Measurements from ENCODE around the gene CABYR. TPM values are rescaled to one million over a fixed set of nuclear protein-coding genes. Genes with fewer than 3 reads are reported as not detected.
"Not testable (repeated sequence)": the region's sequence is repeated elsewhere in the genome, so short reads cannot be mapped to it uniquely, and the experiment has no call there.

Gene CABYR
- polyA plus RNA-seq, 1 of the 3 experiments (the other 2 are of a cell fraction) = 15.2 TPM

GRCh38 chr18:24149591-24149990, 10.7 kb downstream of the CABYR start:
- H3K9me3 ChIP-seq; H3K27ac ChIP-seq (ENCODE audit: low read depth in 2 of 2, low read length in 1 of 2); H2AFZ ChIP-seq (ENCODE audit: low read depth); H3K4me1 ChIP-seq (ENCODE audit: control insufficient read depth in 1 of 2, insufficient read depth in 2 of 2, low read depth in 1 of 2, low read length in 1 of 2); DNase-seq; H3K27me3 ChIP-seq (ENCODE audit: insufficient read depth); H3K79me2 ChIP-seq (ENCODE audit: insufficient read depth); CTCF ChIA-PET; H4K20me1 ChIP-seq (ENCODE audit: insufficient read depth); H3F3A ChIP-seq (replicated peaks; ENCODE audit: insufficient read depth); H3K9me2 ChIP-seq; H3K9ac ChIP-seq; H3K4me2 ChIP-seq; H3K4me3 ChIP-seq (ENCODE audit: low read depth in 2 of 2, low read length in 1 of 2): not testable (repeated sequence)
- WGBS (ENCODE audit: low lambda C conversion rate) = 100% methylated on average over 1 of the region's 28 CpGs
- POLR2A ChIA-PET = interaction anchor here (1.3 kb wide), 1 partner anchor 11 kb away, joined by 4 read pairs; the partner anchor contains the start of gene CABYR
- peaks cover 21 to 22% of the 10 kb centered on the region in 2 experiments for H3K36me3 ChIP-seq (replicated peaks in 1 of 2; ENCODE audit: control insufficient read depth in 1 of 2, insufficient read depth in 2 of 2, low read length in 1 of 2)

- Histone ChIP-seq H3K4me1 (ENCODE audit: control insufficient read depth in 1 of 2, insufficient read depth in 2 of 2, low read depth in 1 of 2, low read length in 1 of 2) (no peaks in the 10 kb centered on the region; a peak in 1 of 4 replicates), H4K20me1 (ENCODE audit: insufficient read depth) (no peaks in the 10 kb centered on the region), H3K9me2 (no peaks in the 10 kb centered on the region), H3K36me3 (replicated peaks in 1 of 2; ENCODE audit: control insufficient read depth in 1 of 2, insufficient read depth in 2 of 2, low read length in 1 of 2) (peaks cover 6 to 19% of the 10 kb centered on the region in 2 experiments), H3K9ac (no peak overlapping the region), H2AFZ (ENCODE audit: low read depth) (no peak overlapping the region), H3F3A (replicated peaks; ENCODE audit: insufficient read depth) (no peaks in the 10 kb centered on the region), H3K4me3 (ENCODE audit: low read depth in 2 of 2, low read length in 1 of 2) (no peak overlapping the region), H3K27ac (ENCODE audit: low read depth in 2 of 2, low read length in 1 of 2) (no peak overlapping the region), H3K4me2 (no peak overlapping the region), H3K79me2 (ENCODE audit: insufficient read depth) (no peaks in the 10 kb centered on the region), H3K9me3 (no peaks in the 10 kb centered on the region), H3K27me3 (ENCODE audit: insufficient read depth) (no peaks in the 10 kb centered on the region)
- WGBS (ENCODE audit: low lambda C conversion rate) = 100% methylated on average over 3 of the region's 3 CpGs
- ChIA-PET POLR2A (no interaction called here), CTCF (interaction anchor here (1.1 to 2.2 kb wide), 2 partner anchors 15 to 23 kb away, joined by 3 to 10 read pairs; partner anchors contain the start of gene CABYR)
- TF ChIP-seq, protein P1, sequence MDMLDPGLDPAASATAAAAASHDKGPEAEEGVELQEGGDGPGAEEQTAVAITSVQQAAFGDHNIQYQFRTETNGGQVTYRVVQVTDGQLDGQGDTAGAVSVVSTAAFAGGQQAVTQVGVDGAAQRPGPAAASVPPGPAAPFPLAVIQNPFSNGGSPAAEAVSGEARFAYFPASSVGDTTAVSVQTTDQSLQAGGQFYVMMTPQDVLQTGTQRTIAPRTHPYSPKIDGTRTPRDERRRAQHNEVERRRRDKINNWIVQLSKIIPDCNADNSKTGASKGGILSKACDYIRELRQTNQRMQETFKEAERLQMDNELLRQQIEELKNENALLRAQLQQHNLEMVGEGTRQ (IDR thresholded peaks at IDR 0.05; ENCODE audit: borderline replicate concordance, low read depth, low read length) = no peak
- no peak for DNase-seq
Measured at GRCh38 chr18:24153397-24153796, 14.5 kb downstream of the CABYR start.

GRCh38 chr18:24157855-24158254, 19.0 kb downstream of the CABYR start:
- no peaks in the 10 kb centered on the region for H3F3A ChIP-seq (replicated peaks; ENCODE audit: insufficient read depth)
- H3K27ac ChIP-seq (ENCODE audit: low read depth in 2 of 2, low read length in 1 of 2) = no peak overlapping the region
- H3K9me3 ChIP-seq = no peaks in the 10 kb centered on the region
- CTCF ChIA-PET = interaction anchor here (1.5 kb wide), 1 partner anchor 19 kb away, joined by 5 read pairs; no protein-coding TSS in a partner anchor
- H4K20me1 ChIP-seq (ENCODE audit: insufficient read depth) = no peaks in the 10 kb centered on the region
- no peak for DNase-seq
- H3K4me1 ChIP-seq (ENCODE audit: control insufficient read depth in 1 of 2, insufficient read depth in 2 of 2, low read depth in 1 of 2, low read length in 1 of 2) = no peaks in the 10 kb centered on the region; a peak in 1 of 4 replicates
- H3K4me2 ChIP-seq = no peak overlapping the region
- TF ChIP-seq, protein P2, sequence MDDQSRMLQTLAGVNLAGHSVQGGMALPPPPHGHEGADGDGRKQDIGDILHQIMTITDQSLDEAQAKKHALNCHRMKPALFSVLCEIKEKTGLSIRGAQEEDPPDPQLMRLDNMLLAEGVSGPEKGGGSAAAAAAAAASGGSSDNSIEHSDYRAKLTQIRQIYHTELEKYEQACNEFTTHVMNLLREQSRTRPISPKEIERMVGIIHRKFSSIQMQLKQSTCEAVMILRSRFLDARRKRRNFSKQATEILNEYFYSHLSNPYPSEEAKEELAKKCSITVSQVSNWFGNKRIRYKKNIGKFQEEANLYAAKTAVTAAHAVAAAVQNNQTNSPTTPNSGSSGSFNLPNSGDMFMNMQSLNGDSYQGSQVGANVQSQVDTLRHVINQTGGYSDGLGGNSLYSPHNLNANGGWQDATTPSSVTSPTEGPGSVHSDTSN (IDR thresholded peaks at IDR 0.05) = no peak
- TF ChIP-seq TAF1 (IDR thresholded peaks at IDR 0.05; ENCODE audit: borderline replicate concordance, low read depth, low read length) (no peak), MXI1 (IDR thresholded peaks at IDR 0.05; ENCODE audit: low read depth, low read length) (no peak), YY1 (IDR thresholded peaks at IDR 0.05; ENCODE audit: low read depth) (no peak), SMC3 (IDR thresholded peaks at IDR 0.05; ENCODE audit: low read depth, low read length) (no peak)
- TF ChIP-seq, protein P3, sequence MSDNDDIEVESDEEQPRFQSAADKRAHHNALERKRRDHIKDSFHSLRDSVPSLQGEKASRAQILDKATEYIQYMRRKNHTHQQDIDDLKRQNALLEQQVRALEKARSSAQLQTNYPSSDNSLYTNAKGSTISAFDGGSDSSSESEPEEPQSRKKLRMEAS (IDR thresholded peaks at IDR 0.05; ENCODE audit: low read depth) = no peak
- no peak overlapping the region for H3K4me3 ChIP-seq (ENCODE audit: low read depth in 2 of 2, low read length in 1 of 2)
- no peaks in the 10 kb centered on the region for H3K9me2 ChIP-seq
- H3K9ac ChIP-seq = no peak overlapping the region
- no peak overlapping the region for H2AFZ ChIP-seq (ENCODE audit: low read depth)
- 93% methylated on average over 3 of the region's 3 CpGs for WGBS (ENCODE audit: low lambda C conversion rate)
- no peaks in the 10 kb centered on the region for H3K27me3 ChIP-seq (ENCODE audit: insufficient read depth)
- H3K36me3 ChIP-seq (replicated peaks in 1 of 2; ENCODE audit: control insufficient read depth in 1 of 2, insufficient read depth in 2 of 2, low read length in 1 of 2) = peaks cover 32 to 54% of the 10 kb centered on the region in 2 experiments
- POLR2A ChIA-PET = interaction anchor here (0.9 kb wide), 1 partner anchor 19 kb away, joined by 3 read pairs; the partner anchor contains the start of gene CABYR
- H3K79me2 ChIP-seq (ENCODE audit: insufficient read depth) = no peaks in the 10 kb centered on the region
